HG03565 (cell line): ENCODE results near the gene TSC2.
"Not testable (repeated sequence)": the region's sequence is repeated elsewhere in the genome, so short reads cannot be mapped to it uniquely, and the experiment has no call there.

Experiments
- ATAC-seq: cut with Tn5 transposase; IDR thresholded peaks from one replicate; pipeline ENCODE4 v1.9.1; 2021; ENCODE audit warnings: mild to moderate bottlenecking, moderate library complexity; ENCODE audit not compliant: unreplicated experiment

TSC2 gene

DNA sequence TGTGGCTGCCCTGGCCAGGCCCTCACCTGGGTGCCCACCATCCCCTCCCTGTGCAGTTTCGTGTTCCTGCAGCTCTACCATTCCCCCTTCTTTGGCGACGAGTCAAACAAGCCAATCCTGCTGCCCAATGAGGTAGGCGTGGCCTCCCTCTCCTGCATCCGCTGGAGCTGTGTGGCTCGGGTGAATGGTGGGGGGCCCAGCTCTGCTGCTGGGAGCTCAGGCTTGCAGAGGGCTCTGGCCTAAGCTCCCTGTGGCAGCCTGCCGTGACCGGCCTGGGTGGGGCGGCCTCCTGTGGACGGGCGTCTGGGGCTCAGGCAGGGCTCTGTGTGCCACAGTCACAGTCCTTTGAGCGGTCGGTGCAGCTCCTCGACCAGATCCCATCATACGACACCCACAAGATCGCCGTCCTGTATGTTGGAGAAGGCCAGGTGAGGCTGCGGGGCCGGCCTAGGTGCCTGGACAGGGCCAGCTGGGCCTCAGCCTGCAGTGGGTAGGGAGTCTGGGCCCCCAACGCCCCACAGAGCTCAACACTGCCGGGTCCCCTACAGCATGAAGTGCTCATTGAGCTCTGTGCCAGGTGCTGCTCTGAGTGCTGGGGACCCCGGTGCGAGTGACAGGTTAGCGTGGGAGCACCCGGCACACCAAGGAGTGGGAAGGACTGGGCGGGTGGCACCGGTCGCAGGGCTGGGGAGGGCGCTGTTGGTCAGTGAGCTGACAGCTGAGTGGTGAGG lies 37.3 kb downstream of the TSC2 start:
- ATAC-seq: no peak

DNA sequence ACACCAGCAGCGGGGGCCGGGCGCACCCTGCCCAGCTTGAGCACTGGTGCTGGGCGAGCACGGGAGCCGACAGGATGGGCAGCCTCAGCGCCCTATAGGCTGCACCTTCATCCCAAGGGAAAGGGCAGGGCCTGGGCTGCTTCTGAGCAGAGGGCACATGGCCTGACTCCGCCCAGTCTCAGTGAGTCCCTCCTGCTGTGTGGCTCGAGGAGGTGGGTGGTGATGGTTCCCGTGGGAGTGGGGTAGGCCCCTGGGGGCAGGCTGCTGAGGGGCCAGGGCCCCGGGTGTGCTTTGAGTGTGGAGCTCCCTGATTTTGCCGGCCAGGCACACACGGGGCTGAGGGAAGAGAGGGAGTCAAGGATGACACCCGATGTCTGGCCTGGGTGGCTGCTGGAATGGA lies 37.9 kb downstream of the TSC2 start:
- no peak for ATAC-seq

DNA sequence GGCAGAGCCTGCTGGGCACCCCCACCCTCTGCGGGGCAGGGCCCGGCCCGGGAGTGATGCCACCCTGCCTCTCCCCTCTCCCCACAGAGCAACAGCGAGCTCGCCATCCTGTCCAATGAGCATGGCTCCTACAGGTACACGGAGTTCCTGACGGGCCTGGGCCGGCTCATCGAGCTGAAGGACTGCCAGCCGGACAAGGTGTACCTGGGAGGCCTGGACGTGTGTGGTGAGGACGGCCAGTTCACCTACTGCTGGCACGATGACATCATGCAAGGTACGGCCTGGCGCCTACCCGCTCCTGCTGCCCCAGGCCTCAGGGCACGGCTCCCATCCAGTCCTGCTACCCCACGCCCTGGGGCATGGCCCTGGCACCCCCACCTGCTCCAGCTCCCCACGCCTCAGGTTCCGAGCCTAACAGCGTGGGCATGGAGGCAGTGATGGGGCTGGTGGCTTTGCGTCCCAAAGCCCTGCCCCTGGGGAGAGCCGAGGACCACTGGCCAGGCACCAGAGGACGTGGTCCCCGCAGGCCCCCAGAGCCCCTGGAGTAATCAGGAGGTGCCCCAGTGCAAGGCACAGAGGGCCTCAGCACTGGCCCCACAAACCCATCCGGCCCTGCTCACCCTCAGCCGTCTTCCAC lies 38.4 kb downstream of the TSC2 start:
- ATAC-seq: no peak

DNA sequence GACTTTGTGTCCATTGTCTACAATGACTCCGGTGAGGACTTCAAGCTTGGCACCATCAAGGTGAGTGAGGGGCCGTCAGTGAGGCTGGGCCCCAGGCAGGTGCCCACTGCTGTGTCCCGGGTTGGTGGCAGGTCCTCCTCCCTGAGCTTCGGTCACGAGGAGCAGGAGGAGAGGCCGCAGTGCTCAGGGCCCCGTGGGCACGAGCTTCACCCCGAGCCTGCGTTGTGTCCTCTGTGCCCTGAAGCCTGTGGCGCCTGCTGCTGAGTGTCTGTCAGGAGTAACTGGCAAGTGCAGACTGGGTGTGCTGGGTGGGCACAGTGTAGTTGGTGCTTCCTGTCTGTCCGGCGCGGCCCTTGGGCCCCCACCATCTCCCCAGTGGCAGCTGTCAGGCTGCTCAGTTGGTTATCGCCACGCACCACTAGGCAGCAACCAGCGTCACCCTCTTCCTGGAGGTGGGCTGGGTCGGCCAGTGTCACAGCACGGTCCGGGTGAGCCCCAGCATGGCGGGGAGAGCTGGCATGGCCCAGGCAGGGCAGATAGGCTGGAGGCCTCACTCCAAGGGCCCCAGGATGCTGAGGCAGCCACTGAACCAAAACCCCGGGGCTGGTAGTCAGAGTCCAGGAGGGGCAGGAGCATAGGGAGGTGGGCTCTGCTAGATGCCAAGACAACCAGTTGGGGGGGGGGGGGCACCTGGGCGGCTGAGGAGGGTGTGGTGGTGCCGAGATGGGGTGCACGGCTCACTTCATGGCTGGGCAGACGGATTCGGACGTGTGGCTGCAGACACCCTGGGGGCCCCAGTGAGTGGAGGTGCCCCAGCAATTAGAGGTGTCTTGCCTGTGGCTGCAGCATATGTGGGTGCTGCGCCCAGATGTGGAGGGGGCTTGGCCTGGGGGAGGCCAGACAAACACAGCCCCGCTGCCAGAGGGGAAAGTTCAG lies 39.3 kb downstream of the TSC2 start:
- ATAC-seq: no peak

DNA sequence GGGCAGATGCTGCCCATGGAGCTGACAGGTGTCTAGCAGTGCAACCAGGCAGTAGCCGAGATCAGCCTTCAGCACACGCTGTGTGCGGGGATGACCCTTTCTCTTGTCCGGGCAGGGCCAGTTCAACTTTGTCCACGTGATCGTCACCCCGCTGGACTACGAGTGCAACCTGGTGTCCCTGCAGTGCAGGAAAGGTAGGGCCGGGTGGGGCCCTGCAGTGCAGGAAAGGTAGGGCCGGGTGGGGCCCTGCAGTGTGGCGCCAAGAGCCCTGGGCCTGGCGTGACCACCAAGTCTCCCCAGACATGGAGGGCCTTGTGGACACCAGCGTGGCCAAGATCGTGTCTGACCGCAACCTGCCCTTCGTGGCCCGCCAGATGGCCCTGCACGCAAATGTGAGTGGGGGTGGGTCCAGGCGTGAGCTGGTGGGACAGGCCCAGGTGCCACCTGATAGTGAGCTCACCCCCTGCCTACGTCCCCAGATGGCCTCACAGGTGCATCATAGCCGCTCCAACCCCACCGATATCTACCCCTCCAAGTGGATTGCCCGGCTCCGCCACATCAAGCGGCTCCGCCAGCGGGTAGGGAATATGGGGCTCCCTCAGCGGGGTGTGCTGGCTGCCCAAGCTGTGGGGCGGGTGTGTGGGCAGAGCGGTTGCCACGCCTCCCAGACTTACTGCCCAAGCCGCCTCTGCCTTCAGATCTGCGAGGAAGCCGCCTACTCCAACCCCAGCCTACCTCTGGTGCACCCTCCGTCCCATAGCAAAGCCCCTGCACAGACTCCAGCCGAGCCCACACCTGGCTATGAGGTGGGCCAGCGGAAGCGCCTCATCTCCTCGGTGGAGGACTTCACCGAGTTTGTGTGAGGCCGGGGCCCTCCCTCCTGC lies 40.2 kb downstream of the TSC2 start:
- ATAC-seq: no peak

DNA sequence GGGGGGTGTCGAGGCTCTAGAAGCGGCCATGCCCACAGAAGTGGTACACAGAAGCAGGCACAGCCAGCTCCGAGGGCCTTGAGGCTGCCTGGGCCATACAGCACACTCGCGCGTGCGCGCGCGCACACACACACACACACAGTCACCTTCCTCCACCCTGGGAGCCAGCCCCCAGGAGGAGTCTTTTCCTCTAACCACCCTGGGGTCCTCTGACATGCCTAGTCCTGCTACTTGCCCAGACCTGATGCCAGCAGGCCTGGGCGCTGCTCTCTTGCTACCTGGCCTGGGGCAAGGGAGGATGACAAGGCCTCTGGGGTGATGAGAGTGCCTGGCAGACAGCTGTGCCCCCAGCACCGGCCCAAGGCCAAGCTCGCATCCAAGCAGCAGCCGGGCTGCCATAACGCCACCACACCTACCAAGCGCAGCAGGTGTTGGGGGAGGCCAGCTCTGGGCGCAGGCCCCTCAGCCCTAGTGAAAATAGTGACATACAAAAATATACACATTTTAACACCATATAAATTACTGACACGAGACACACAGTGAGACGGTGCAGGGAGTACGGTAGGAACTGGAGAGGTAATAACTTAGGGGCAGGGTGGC lies 41.1 kb downstream of the TSC2 start:
- no peak for ATAC-seq

DNA sequence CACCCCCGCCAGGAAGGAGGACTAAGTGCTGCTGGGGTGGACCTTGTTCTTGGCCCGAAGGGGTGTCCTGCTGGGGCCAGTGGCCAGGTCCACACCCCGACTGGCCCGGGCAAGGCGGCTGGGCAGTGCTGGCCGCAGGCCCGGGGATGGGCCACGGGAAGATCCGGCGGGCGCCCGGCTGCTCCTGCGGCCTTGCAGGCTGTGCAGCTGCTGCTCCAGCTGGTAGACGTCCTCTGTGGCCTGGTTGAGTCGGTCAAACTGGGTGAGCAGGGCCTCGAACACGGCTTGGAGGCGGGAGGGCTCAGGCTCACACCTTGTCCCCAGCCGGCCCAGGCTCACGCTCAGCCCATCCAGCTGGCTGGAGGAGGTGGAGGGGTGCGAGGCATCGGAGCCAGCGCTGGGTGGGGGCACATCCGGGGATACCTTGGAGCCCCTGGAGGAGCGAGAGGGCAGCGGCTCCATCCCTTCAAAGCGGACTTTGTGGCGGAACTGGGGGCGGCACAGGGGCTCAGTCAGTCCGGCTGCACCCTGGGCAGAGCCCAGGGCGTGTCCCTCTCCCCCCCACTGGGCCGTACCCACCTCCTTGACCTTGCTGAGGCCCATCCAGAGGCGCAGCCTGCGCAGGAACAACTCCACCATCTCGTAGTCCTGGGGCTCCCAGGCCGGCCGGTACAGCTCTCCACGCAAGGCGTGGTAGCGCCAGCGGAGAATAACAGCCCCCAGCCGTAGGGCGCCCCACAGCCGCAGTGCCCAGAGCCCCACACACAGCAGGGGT lies 42.1 kb downstream of the TSC2 start:
- ATAC-seq: no peak

DNA sequence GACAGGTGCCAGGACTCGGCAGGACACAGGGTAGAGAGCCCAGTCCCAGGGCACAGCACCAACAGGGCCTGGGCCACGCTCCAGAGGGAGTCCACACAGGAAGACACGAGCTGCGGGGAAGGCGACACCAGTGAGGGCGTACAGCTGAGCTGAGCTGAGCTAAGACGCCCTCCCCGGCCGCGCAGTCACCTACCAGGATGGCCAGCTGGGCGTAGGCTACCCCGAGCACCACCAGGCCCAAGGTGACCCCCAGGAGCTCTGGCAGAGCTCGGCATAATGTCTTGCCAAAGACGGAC lies 42.6 kb downstream of the TSC2 start:
- ATAC-seq: no peak

DNA sequence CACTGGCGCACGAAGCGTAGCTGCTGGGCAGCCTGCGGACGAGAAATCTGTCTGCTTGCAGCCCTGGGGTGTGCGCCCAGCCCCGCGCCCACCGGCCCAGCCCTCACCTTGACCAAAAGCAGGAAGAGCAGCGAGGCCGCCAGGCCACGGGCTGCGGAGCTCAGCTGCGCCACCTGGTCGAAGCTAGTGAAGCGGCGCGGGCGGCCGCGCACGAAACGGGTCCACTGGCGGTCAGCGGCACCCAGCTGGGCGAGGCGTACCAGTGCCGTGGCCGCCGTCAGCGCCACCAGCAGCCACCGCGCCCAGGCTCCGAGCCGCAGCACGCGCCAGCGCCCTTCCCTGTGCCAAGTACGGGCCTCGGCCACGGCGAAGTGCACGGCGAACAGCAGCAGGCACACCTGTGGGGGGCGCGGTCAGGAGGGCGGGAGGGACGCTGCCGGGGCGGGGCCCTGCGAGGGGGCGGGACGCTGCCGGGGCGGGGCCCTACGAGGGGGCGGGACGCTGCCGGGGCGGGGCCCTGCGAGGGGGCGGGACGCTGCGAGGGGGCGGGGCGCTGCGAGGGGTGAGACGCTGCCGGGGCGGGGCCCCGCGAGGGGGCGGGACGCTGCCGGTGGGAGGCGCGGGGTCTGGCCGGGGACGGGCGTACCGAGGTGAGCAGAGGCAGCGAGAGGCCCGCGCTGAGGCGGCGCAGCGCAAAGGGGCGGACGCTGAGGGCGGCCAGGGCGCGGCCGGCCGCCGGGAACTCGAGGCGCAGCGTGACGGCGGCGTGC lies 43.2 kb downstream of the TSC2 start:
- ATAC-seq: no peak

DNA sequence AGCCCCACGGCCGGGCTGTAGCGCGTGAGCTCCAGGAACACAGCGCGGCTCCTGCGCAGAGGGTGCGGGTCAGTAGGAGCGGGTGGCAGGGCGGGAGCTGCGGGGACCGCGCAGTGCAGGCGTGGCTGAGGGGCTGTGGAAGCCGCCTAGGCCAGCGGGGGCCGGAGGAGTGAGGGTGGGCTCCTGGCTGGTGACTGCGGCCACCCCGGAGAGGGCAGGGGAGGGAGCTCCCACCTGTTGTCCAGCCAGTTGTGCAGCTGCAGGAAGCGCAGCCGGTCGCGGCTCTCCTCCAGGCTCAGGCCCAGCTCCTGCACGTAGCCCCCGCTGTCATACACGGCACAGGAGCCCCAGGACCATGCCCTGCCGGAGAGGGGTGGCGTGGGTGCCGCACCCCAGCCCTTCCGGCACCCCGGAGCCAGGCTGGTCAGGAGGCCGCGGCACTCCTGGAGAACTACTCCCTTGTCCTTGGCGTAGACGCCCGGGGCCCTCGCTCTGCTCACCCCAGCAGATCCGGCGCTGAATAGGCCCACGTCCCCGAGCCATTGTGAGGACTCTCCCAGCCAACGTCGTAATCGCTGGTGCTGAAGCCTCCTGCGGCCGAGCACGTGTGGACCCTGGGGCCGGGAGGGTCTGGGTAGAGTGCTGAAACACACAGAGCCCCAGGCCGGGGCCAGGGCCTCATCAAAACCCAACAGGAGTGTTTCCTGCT lies 43.9 kb downstream of the TSC2 start:
- ATAC-seq: no peak

DNA sequence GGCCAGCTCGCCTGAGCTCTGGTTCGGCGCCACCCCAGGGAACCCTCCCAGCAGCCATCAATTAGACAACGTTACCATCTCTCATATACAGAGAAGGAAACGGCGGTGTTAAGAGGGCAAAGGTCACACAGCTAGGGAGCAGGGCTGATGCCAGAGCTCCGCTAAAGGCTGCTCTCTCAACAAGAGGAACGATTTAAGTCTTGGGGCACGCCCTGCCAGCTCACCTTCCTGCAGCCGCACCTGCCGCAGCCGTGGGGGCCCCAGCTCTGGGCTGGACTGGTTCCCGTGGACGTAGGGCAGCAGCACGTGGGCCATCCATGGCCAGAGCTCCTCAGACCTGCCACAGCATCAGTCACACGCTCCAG lies 44.5 kb downstream of the TSC2 start:
- ATAC-seq: no peak

DNA sequence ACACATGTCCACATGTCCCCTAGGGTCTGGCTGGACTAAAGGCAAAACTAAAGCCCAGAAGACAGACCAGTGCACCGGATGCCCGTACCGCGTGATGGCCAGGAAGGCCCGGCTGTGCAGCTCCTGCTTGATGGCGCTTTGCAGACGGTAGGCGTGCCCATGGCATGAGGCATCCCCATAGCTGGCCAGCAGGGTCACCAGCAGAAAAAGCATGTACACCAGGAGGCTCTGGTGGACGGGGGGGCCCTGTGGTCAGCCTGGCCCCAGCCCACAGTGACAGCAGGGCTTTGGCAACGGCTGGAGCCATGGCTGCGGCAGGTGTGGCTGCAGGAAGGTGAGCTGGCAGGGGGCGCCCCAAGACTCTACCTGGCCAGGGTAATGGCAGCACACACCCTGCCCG lies 45.1 kb downstream of the TSC2 start:
- no peak for ATAC-seq

DNA sequence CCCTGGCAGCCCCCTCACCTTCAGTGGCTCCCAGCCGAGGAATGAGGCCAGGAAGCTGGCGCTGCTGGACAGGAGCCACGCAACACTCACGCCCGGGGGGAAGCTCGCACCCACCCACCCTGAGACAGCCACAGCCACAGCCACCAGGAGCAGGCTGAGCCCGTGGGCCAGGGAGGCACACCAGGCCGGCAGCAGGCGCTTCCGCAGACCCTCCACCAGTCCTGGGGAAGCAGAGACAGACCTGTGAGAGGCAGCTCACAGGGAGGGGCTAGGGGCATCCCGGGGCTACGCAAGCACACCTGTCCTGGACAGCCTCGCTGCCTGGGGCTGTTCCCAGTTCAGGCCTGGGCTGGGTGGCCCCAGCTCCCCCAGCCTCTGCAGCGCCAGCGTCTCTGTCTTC lies 46.0 kb downstream of the TSC2 start:
- no peak for ATAC-seq

DNA sequence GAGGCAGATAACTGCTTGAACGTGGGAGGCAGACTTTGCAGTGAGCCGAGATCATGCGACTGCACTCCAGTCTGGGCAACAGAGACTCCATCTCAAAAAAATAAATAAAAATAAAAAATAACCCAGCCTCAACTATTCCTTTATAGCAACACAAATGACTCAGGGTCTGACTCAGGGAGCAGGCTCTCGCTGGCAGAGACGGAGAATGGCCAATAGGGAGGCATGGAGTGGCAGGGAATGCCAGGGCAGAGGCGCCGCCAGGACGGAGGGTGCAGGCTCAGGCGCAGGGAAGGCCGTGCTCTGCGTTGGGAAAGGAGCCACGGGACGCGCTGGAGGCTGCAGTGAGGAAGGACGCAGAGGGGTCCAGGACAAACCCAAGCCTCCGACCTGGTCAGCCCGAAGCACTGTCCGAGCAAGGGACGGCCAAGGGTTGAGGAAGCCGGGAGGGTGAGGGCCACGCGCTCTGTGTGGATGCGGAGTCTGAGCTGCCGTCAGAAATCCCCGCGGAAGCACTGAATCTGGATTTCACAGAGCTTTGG lies 47.6 kb downstream of the TSC2 start:
- no peak for ATAC-seq

DNA sequence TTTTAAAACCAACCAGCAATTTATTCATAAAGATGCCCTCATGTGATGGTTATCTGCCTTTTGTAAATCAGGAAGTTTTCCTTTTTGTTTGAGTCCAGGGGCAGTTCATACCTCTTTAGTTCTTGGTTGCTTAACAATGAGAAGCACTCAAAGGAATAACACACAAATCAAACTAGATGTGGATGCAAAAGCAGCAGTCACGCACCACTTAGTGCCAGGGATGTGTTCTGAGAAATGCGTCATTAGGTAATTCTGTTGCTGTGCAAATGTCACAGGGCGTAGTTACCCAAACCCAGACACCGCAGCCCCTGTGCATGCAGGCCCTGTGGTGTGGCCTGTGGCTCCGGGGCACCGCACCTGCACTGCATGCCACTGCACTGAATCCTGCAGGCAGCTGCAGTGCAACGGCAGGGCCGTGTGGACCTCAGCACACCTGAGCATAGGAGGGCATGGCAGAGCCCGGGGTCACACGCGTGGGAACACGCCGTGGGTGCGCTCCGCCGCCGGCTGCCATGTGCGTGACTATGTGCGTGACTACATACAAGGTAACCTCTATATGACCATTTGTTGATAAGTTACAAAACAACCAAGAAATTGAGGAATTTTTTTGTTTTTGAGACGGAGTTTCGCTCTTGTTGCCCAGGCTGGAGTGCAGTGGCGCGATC lies 48.3 kb downstream of the TSC2 start:
- no peak for ATAC-seq

DNA sequence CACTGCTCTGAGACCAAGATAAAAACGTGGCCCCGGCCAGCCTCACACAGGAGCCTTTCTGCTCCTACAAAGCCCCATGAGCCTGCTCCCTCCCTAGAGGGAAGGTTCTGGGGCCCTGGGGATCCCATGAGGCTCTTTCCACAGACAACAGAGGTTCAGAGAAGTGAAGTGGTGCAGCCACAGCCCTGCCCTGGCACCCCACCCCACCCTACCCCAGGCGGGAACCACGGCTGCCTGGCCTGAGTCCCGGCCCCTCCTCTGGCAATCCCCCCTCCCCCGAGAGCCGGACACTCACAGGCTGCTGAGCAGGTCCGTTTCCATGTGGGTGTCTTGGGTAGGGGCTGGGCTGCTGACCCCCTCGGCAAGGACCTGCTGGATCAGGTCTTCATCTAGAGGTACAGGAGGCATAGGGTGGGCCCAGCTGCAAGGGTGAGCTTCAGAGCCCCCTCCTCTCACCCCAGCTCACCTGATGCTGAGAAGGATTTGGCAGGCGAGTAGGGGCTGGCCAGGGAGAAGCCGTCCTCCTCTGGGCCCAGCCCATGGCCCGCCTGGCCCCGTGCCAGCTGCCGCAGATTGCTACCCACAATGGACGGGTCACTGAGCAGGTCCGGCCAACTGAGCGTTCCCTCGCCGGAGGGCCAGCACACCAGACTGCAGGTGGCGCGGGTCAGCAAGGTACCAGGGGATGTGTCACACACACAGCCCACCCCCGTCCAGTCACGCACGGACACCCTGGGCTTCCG lies 49.2 kb downstream of the TSC2 start:
- ATAC-seq: no peak

DNA sequence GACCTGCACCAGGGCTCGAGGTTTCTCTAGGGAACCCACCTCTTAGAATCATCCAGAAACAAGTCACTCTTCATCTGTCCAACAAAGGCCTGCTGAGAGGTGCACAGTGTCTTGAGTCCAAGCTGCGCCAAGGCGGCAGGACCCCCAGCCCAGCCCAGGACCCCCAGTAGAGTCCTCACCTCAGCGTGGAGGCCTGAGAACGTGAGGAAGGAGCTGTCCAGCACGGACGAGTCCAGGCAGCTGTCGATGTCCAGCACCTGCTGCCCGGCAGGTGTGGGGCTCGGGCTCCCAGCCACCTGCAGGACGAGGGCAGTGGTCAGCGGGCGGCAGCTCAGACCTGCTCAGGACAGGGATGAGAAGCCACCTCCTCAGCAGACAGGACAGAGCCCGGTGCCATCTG lies 49.9 kb downstream of the TSC2 start:
- ATAC-seq: not testable (repeated sequence)
